ENCODE measurements around the gene TUBB. TPM values are rescaled to one million over a fixed set of nuclear protein-coding genes. Genes with fewer than 3 reads are reported as not detected.

TUBB gene
- total and polyA plus RNA-seq, 2 donors (not counting 3 experiments of a cell fraction or from before 2014, with no cell fraction given), result 1,276 to 1,408 TPM

DNA sequence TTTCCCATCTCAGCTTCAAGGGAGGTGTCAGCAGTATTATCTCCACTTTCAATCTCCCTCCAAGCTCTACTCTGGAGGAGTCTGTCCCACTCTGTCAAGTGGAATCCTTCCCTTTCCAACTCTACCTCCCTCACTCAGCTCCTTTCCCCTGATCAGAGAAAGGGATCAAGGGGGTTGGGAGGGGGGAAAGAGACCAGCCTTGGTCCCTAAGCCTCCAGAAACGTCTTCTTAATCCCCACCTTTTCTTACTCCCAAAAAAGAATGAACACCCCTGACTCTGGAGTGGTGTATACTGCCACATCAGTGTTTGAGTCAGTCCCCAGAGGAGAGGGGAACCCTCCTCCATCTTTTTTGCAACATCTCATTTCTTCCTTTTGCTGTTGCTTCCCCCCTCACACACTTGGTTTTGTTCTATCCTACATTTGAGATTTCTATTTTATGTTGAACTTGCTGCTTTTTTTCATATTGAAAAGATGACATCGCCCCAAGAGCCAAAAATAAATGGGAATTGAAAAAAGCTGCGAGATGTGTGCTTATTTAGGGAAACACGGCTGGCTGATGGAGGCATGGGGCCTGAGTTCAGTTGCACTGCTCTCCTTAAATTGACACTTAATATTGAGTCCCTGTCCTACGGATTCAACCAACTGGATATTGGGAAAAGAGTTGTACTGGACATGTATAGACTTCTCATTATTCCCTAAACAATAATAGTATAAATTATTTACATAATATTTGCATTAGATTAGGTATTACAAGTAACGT, 4.9 kb downstream of the TUBB start:
- Histone ChIP-seq H3K9me3 (replicated peaks; ENCODE audit: control insufficient read depth, insufficient read depth, low read length) (no peaks in the 10 kb centered on the region), H3K4me2 (ENCODE audit: insufficient read depth, low read length) (no peak overlapping the region), H3K9ac (replicated peaks; ENCODE audit: extremely low read depth, insufficient read depth, low read length) (no peak overlapping the region), H3K27ac (ENCODE audit: insufficient read depth, low read depth, low read length) (no peak overlapping the region), H2AFZ (ENCODE audit: low read depth, low read length) (no peak overlapping the region), H4K20me1 (replicated peaks; ENCODE audit: control insufficient read depth, extremely low read depth, insufficient read depth, low read length) (peaks cover 7% of the 10 kb centered on the region), H3K4me1 (ENCODE audit: control insufficient read depth, extremely low read depth, insufficient read depth, low read length) (peaks cover 21% of the 10 kb centered on the region), H3K27me3 (ENCODE audit: control insufficient read depth in 2 of 2, insufficient read depth in 2 of 2, low read length in 2 of 2) (no peaks in the 10 kb centered on the region), H3K79me2 (ENCODE audit: control insufficient read depth, insufficient read depth, low read length) (peaks cover 50% of the 10 kb centered on the region), H3K9me1 (replicated peaks; ENCODE audit: control insufficient read depth, extremely low read depth, insufficient read depth, low read length) (no peaks in the 10 kb centered on the region), H3K36me3 (ENCODE audit: control insufficient read depth in 2 of 2, extremely low read depth in 1 of 2, insufficient read depth in 2 of 2, low read length in 2 of 2) (peaks cover 16 to 35% of the 10 kb centered on the region in 2 experiments), H3K4me3 (replicated peaks in 1 of 3; ENCODE audit: insufficient read depth in 1 of 3, low read depth in 1 of 3, low read length in 3 of 3) (no peak overlapping the region)
- dilution Hi-C loops (cut with MboI; ENCODE audit: extremely low pct_ligation_motif_present, low sequenced_read_pairs) (loop anchor here (25.0 kb wide), 1 partner anchor 162 kb away; the partner anchor contains the start of gene DDR1), intact Hi-C loops (cut with micrococcal nuclease) (no loop called here)
- BruUV-seq (replicated peaks), result no TSS peak
- POLR2A ChIA-PET, result interaction anchor here (0.5 to 0.6 kb wide), 2 partner anchors 50 to 110 kb away, joined by 3 read pairs; no protein-coding TSS in a partner anchor
- CTCF ChIA-PET, result interaction anchor here (0.8 to 9.2 kb wide), 5 partner anchors 40 to 362 kb away, joined by 3 to 296 read pairs (median 4); no protein-coding TSS in a partner anchor
- DNase-seq (ENCODE audit: low read depth, low spot score) (no peak), FAIRE-seq (peak; percentile 24)
- peak; percentile 30 for TF ChIP-seq GATA2 (IDR thresholded peaks at IDR 0.05; ENCODE audit: insufficient read depth, insufficient read length, low read depth, low read length)
- peak; percentile 49 for TF ChIP-seq POLR2AphosphoS5 (IDR thresholded peaks at IDR 0.05; ENCODE audit: insufficient read depth, low read depth, low read length)
- TF ChIP-seq POLR2A (IDR thresholded peaks at IDR 0.05; ENCODE audit: low read depth, low read length), result no peak
- no peak for TF ChIP-seq FOS (IDR thresholded peaks at IDR 0.05; ENCODE audit: borderline replicate concordance, insufficient read depth, low read length)

DNA sequence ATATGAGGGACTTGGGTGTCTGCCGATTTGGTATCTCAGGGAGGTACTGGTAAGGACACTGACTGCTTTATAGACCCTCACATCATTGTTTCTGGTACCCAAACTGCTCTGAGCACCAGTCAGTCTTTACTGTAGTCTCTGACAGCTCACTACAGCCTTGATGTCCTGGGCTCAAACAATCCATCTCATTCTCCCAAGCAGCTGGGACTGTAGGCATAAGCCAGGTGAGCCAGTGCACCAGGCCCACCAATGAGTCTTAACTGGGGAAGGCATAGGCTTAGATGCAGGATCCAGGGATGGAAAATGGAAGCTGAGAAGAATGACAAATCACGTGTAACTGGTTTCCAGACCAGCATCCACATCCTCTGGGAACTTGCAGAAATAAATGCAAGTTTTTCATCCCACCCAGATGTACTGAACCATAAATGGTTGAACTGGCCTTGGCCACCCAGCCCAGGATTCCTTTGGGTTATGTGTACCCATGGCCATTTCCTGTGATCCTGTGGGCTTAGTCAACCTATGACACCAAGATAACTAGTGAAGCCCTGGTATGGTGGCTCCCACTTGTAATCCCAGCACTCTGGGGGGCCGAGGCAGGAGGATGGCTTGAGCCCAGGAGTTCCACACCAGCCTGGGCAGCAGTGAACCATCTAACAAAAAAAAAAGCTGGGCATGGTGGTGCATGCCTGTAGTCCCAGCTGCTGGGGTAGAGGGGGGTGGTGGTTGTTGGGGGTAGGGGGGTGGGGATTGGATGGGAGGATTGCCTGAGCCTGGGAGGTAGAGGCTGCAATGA, 5.8 kb downstream of the TUBB start:
- H3K9me1 ChIP-seq (replicated peaks; ENCODE audit: control insufficient read depth, extremely low read depth, insufficient read depth, low read length), result no peaks in the 10 kb centered on the region
- peaks cover 42% of the 10 kb centered on the region for H3K79me2 ChIP-seq (ENCODE audit: control insufficient read depth, insufficient read depth, low read length)
- H4K20me1 ChIP-seq (replicated peaks; ENCODE audit: control insufficient read depth, extremely low read depth, insufficient read depth, low read length), result peaks cover 7% of the 10 kb centered on the region
- POLR2A ChIA-PET, result interaction anchor here (0.5 kb wide), 1 partner anchor 111 kb away, joined by 3 read pairs; no protein-coding TSS in a partner anchor
- intact Hi-C loops (cut with micrococcal nuclease) (no loop called here), dilution Hi-C loops (cut with MboI; ENCODE audit: extremely low pct_ligation_motif_present, low sequenced_read_pairs) (loop anchor here (25.0 kb wide), 1 partner anchor 161 kb away; the partner anchor contains the start of gene DDR1)
- H3K9me3 ChIP-seq (replicated peaks; ENCODE audit: control insufficient read depth, insufficient read depth, low read length), result no peaks in the 10 kb centered on the region
- no peak overlapping the region for H3K27ac ChIP-seq (ENCODE audit: insufficient read depth, low read depth, low read length)
- CTCF ChIA-PET, result interaction anchor here (3.7 to 9.2 kb wide), 2 partner anchors 45 to 362 kb away, joined by 18 to 296 read pairs; no protein-coding TSS in a partner anchor
- H3K4me1 ChIP-seq (ENCODE audit: control insufficient read depth, extremely low read depth, insufficient read depth, low read length), result peaks cover 23% of the 10 kb centered on the region
- H3K9ac ChIP-seq (replicated peaks; ENCODE audit: extremely low read depth, insufficient read depth, low read length), result no peak overlapping the region
- peak; percentile 26 for DNase-seq (ENCODE audit: low read depth, low spot score)
- BruUV-seq (replicated peaks), result no TSS peak
- FAIRE-seq, result peak; percentile 84
- H3K27me3 ChIP-seq (ENCODE audit: control insufficient read depth in 2 of 2, insufficient read depth in 2 of 2, low read length in 2 of 2), result no peaks in the 10 kb centered on the region
- TF ChIP-seq CTCF (IDR thresholded peaks at IDR 0.05; ENCODE audit: extremely low read depth in 1 of 2, insufficient read depth in 1 of 2, low read depth in 1 of 2, low read length in 2 of 2), result no peak
- TF ChIP-seq GATA2 (IDR thresholded peaks at IDR 0.05; ENCODE audit: insufficient read depth, insufficient read length, low read depth, low read length), result no peak
- TF ChIP-seq POLR2AphosphoS5 (IDR thresholded peaks at IDR 0.05; ENCODE audit: insufficient read depth, low read depth, low read length), result peak; percentile 88
- TF ChIP-seq POLR2A (IDR thresholded peaks at IDR 0.05; ENCODE audit: low read depth, low read length), result peak; percentile 59
- H2AFZ ChIP-seq (ENCODE audit: low read depth, low read length), result no peak overlapping the region
- H3K36me3 ChIP-seq (ENCODE audit: control insufficient read depth in 2 of 2, extremely low read depth in 1 of 2, insufficient read depth in 2 of 2, low read length in 2 of 2), result peaks cover 16 to 37% of the 10 kb centered on the region in 2 experiments
- H3K4me2 ChIP-seq (ENCODE audit: insufficient read depth, low read length), result no peak overlapping the region
- no peak overlapping the region for H3K4me3 ChIP-seq (replicated peaks in 1 of 3; ENCODE audit: insufficient read depth in 1 of 3, low read depth in 1 of 3, low read length in 3 of 3)
